ENCODE results near the gene HTR5A. TPM values are rescaled to one million over a fixed set of nuclear protein-coding genes. Genes with fewer than 3 reads are reported as not detected.

HTR5A gene
- total RNA-seq (ENCODE audit: low replicate concordance), result not detected in 2 replicates

DNA sequence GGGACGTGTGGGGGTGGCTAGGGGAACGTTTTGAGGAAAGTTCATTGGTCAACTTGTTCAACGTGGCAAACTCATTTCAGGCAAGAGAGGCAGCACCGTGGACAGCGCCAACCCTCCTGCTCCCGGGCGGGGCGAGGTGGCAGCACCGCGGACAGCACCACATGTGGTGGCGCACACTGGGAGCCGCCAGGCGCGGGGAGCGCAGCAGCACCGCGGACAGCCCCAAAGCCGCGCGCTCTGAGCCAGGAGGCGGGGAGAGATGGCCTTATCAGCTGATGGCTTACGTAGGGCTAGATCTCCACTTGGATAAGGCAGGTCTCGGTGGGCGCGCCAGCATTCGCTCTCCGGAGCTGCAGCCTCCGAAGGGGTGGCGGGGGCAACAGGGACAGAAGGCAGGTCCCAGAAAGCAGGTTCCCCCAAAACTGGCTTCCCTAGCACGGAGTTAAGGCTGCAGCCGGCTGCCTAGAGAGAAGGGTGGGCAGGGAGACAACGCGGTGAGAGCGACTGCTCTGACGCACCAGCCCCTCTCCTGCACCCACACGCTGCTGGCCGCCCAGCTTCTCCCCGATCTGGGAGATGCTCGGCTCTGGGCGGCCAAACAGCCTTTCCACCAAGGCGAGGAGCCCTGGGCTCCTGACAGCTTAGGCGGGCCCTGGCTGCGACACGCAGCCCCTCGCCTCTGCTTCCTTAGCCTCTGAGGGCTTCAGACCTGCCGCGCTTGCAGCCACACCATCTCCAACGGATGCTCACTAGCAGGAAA, at the start of gene HTR5A:
HTR5A (plus strand) TSS at position 333 of the 760 bp plus-strand sequence. CDS start 576 bp downstream, outside the sequence.

Other genes with a start within 250 kb of the HTR5A start
- gene PAXIP1, start 67.2 kb upstream of the HTR5A start, total RNA-seq (ENCODE audit: low replicate concordance), result 4.5 and 5.1 TPM in 2 replicates
- gene INSIG1, start 227.6 kb downstream of the HTR5A start, total RNA-seq (ENCODE audit: low replicate concordance), result 45.3 and 73.9 TPM in 2 replicates

All from smooth muscle cell of the coronary artery (primary cell).